ENCODE data around the gene ILF3.

DNA sequence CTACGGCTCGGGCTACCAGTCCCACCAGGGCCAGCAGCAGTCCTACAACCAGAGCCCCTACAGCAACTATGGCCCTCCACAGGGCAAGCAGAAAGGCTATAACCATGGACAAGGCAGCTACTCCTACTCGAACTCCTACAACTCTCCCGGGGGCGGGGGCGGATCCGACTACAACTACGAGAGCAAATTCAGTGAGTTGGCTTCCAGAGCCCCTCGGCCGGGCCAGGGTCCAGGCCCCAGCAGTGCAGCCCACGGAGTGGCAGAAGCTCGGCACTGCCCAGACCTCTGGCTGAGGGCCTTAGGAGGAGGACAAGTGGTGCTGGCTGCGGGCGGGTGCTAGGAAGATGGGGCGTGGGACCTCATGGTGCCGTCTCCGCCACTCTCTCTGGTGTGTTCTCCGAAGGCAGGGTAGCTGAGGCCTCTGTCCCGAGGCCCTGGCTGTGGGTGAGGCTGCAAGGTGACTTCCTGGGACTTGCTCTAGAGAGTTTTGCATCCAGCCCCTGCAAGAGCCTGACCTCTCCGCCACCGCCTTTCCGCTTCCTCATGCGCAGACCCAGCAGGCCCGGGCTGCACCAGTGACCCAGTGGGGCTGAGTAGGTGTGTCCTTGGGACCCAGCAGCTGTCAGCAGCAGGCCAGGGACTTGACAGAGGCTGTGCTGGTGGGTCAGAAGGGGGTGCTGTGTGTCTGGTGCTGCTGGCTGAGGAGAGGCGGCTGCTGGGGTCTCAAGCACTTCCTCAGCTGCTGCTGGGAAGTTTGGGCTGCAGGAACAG lies 33.6 kb downstream of the ILF3 start:
- TF ChIP-seq, protein P1, sequence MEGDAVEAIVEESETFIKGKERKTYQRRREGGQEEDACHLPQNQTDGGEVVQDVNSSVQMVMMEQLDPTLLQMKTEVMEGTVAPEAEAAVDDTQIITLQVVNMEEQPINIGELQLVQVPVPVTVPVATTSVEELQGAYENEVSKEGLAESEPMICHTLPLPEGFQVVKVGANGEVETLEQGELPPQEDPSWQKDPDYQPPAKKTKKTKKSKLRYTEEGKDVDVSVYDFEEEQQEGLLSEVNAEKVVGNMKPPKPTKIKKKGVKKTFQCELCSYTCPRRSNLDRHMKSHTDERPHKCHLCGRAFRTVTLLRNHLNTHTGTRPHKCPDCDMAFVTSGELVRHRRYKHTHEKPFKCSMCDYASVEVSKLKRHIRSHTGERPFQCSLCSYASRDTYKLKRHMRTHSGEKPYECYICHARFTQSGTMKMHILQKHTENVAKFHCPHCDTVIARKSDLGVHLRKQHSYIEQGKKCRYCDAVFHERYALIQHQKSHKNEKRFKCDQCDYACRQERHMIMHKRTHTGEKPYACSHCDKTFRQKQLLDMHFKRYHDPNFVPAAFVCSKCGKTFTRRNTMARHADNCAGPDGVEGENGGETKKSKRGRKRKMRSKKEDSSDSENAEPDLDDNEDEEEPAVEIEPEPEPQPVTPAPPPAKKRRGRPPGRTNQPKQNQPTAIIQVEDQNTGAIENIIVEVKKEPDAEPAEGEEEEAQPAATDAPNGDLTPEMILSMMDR (IDR thresholded peaks at IDR 0.05), result no peak
- no peak for TF ChIP-seq POLR2A (IDR thresholded peaks at IDR 0.05)
